GM21529 (cell line): Measurements from ENCODE around the gene VASH1.

Experiments used
- ATAC-seq: cut with Tn5 transposase; IDR thresholded peaks from one replicate; pipeline ENCODE4 v1.9.1; 2021; ENCODE audit not compliant: unreplicated experiment

Gene VASH1

GRCh38 chr14:76782115-76782884 is 21.0 kb downstream of the VASH1 start:
- no peak for ATAC-seq

- no peak for ATAC-seq
Observed at GRCh38 chr14:76782885-76783566, 21.8 kb downstream of the VASH1 start.

GRCh38 chr14:76784266-76784874 is 23.1 kb downstream of the VASH1 start:
- ATAC-seq, result no peak

GRCh38 chr14:76784881-76785280 is 23.6 kb downstream of the VASH1 start:
- ATAC-seq, result peak; percentile 67

- no peak for ATAC-seq
Observed at GRCh38 chr14:76786601-76787000, 25.3 kb downstream of the VASH1 start.

GRCh38 chr14:76792422-76792821 is 31.2 kb downstream of the VASH1 start:
- no peak for ATAC-seq

- ATAC-seq, result no peak
Observed at GRCh38 chr14:76793324-76793723, 32.1 kb downstream of the VASH1 start.

GRCh38 chr14:76793956-76794355 is 32.7 kb downstream of the VASH1 start:
- no peak for ATAC-seq

GRCh38 chr14:76806446-76806845 is 45.2 kb downstream of the VASH1 start:
- ATAC-seq, result no peak

- ATAC-seq, result no peak
Observed at GRCh38 chr14:76808011-76808410, 46.7 kb downstream of the VASH1 start.

- no peak for ATAC-seq
Observed at GRCh38 chr14:76808990-76809389, 47.7 kb downstream of the VASH1 start.

GRCh38 chr14:76810525-76810924 is 49.3 kb downstream of the VASH1 start:
- ATAC-seq, result no peak

GRCh38 chr14:76810953-76811400 is 49.7 kb downstream of the VASH1 start:
- no peak for ATAC-seq

- ATAC-seq, result no peak
Observed at GRCh38 chr14:76811561-76811960, 50.3 kb downstream of the VASH1 start.

- peak; percentile 26 for ATAC-seq
Observed at GRCh38 chr14:76812093-76812421, 50.8 kb downstream of the VASH1 start.

- ATAC-seq, result peak; percentile 84
Observed at GRCh38 chr14:76812422-76813383, 51.4 kb downstream of the VASH1 start, which contains the start of gene ANGEL1. Gene ANGEL1, minus strand, starts transcription at chr14:76812882. Its CDS starts 55 bp downstream, at chr14:76812827.

- no peak for ATAC-seq
Observed at GRCh38 chr14:76814726-76815645, 53.7 kb downstream of the VASH1 start.

- ATAC-seq, result no peak
Observed at GRCh38 chr14:76820700-76821099, 59.4 kb downstream of the VASH1 start.

GRCh38 chr14:76826122-76826521 is 64.9 kb downstream of the VASH1 start, which contains the start of gene LRRC74A:
Gene LRRC74A, plus strand, starts transcription at chr14:76826408. Its CDS starts 290 bp downstream, at chr14:76826698.
- no peak for ATAC-seq
